GM19467 (cell line): Measurements from ENCODE around the gene HIVEP1.
"Not testable (repeated sequence)": the region's sequence is repeated elsewhere in the genome, so short reads cannot be mapped to it uniquely, and the experiment has no call there.

ENCODE experiments used
- ATAC-seq: cut with Tn5 transposase; IDR thresholded peaks from one replicate; pipeline ENCODE4 v1.9.1; 2021; ENCODE audit warnings: mild to moderate bottlenecking, moderate library complexity; ENCODE audit not compliant: unreplicated experiment

HIVEP1 gene

DNA sequence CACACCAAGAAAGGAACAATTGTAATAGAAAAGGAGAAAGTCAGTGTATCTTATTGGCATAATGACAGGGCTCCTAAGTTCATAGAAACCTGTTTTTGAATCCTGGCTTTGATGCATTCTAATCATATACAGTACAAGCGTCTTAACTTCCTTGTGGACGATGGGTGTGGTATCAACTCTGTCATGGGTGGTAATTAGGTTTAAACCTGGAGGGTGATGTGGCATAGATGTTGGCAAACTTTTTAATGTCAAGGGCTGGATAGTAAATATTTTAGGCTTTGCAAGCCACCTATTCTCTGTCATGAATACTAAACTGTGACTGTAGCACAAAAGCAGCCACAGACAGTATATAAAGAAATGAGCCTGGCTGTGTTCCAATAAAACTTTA lies 139.3 kb downstream of the HIVEP1 start:
- ATAC-seq, result no peak

DNA sequence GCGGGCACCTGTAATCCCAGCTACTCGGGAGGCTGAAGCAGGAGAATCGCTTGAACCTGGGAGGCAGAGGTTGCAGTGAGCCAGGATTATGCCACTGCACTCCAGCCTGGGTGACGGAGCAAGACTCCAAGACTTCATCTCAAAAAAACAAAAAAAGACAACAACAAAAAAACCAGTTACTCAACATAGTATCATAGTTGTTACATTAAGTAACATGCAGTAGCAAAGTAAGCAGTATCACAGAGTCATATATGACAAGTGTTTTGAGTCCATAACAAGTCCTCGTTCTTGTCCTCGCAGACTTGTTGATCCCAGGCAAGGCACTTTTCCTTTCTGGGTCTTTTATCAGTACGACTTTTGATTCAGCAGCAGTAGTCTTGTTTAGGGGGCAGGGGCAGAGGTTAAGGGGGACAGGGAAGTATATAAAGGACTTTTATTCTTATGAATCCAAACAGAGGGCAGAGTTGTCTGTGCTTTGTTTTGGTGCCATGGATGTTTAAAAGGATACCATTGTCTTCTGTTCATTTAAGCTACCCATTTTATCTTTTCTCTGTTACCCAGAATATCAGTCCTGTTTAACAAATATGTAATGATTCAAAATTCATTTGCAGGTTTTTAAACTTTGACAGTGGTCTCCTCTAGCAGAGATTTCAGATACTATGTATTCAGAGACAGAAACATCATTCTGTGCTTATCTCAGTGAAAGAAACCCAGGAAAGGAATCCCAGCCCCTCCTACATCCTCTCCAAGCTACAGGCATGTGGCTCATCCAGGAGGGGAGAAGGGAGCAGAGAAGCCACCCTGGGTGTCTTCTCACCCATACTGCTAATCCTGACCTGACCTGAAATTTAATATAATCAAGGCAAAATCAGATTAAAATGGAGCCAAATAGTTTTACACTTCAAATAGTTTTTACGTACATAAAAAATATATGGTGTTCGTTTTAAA lies 140.2 kb downstream of the HIVEP1 start:
- ATAC-seq, result no peak

DNA sequence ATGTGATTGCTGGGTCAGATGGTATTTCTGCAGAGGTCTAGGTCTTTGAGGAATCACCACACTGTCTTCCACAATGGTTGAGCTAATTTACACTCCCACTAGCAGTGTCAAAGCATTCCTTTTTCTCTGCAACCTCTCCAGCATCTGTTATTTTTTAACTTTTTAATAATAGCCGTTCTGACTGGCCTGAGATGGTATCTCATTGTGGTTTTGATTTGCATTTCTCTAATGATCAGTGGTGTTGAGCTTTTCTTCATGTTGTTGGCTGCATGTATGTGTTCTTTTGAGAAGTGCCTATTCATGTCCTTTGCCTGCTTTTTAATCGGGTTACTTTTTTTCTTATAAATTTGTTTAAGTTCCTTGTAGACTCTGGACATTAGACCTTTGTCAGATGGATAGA lies 143.7 kb downstream of the HIVEP1 start:
- ATAC-seq, result not testable (repeated sequence)

DNA sequence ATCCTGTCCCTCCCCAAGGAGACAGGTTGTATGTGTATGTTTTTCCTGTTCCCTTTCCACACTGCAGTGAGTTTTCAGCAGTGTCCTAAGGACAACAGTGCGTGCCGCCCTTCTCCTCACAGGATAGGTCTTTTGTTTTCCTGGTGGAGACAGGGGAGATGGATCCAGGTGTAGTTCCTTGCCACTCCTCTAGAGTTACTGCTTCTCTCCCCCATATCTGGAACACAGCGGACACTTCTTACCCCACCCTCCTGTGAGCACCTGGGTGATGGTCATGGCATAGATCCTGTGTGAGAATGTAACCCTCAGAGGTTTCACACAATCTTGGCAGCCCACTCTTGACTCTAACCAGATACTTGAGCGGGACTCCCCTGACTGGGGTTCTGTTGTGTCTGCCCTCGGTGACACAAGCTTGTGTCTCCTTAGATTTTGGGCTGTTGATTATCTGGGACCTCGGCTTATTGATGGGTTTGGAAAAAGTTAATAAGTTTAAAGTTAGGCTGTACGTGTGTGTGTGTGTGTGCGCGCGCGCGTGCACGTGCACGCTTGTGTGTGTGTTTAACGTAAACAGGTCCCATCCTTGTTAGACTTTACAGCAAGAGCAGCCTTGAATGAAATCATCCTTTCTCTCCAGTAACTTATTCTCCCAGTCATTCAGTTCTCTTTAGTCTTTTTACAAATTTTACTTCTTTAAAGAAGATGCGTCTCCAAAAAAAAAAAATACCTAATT lies 146.7 kb downstream of the HIVEP1 start:
- no peak for ATAC-seq

DNA sequence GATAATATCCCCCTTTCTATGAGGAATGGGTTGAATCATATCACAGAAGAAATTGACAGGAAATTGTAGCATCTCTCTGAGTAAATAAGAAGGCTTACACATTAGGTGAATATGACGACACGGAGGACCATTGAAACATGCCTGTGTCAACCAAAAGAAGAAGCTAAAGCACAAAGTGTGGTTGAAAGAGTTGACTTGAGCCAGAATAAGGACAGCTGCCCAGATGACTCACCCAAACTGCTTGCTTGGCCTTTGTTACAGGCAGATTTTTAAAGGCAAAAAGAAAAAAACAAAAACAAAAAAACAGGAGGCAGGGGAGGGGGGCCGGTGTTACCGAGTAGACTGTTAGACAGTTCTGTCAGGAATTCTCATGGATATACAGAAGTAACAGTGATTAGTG lies 148.2 kb downstream of the HIVEP1 start:
- no peak for ATAC-seq

DNA sequence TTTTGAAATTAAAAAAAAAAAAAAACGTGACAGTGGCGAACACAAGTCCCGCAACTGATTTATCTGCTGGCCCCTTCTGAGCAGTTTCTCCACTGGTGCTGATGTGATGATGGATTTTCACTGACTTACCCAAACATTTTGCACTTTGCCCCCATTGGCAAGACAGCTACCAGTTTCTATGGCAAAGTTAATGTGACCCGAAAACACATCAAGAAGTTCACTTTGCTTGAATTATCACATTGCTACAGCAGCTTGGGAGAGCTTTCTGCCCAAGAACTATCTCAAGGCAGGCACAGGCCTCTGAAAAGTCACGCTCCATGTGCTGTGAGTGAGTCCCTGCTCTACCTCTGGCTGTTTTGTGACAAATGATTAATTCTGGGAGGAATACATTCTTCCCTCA lies 150.1 kb downstream of the HIVEP1 start:
- no peak for ATAC-seq

DNA sequence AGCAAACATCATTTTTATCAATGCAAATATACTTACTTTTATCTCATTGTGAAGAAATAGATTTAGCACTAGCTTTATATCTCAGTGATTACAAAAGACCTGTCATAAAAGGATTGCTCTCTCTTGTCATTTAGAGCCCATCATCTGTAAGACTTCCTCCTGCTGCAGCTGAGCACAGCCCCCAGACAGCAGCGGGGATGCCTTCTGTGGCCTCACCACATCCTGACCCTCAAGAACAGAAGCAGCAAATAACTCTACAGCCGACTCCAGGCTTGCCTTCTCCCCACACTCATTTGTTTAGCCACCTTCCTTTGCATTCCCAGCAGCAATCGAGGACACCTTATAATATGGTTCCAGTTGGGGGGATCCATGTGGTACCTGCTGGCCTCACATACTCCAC lies 151.0 kb downstream of the HIVEP1 start:
- peak; percentile 75 for ATAC-seq

DNA sequence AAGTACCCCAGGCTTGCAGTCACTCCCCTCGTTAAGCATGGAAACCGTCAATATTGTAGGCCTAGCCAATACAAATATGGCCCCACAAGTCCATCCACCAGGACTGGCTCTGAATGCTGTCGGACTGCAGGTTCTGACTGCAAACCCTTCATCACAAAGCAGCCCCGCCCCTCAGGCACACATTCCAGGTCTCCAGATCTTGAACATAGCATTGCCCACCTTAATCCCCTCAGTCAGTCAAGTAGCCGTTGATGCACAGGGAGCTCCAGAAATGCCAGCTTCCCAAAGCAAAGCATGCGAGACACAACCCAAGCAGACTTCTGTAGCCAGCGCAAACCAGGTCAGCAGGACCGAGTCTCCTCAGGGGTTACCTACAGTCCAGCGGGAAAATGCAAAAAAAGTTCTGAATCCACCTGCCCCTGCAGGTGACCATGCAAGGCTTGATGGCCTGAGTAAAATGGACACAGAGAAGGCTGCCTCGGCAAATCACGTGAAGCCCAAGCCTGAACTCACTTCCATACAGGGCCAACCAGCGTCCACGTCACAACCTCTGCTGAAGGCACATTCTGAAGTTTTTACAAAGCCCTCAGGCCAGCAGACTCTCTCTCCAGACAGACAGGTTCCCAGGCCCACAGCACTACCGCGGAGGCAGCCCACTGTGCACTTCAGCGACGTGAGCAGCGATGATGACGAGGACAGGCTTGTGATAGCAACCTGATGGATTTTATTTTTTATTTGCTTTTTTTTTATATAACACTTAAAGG lies 151.8 kb downstream of the HIVEP1 start:
- no peak for ATAC-seq

DNA sequence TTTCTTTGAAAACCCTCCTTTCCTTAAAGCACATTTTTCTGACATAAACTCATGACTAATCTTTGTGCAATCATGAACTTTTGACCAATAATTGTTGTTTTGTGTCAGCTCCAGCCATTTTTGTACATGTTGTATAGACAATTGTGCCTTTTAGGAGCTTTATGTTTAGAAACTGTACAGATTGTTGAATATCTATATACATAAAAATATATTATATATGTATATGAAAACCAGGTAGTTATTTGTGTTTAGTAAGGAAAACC lies 152.3 kb downstream of the HIVEP1 start:
- ATAC-seq, result no peak

DNA sequence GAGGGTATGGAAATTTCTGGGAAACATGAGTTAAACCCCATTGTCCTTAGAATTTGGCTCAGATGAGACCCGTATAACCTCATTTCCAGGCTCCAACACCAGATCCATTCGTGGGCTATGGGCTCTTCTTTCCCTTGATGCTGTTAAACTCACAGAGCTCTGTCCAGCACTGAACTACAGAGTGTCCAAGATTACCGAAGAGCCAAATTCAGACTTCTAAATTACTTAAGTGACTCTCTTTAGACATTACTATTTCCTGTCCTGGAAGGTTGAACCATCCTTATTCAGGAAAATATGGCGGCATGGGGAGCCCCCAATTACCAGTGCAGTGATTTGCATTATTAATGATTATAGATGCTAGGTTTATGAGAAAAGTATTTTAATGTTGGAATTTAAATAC lies 153.2 kb downstream of the HIVEP1 start:
- ATAC-seq, result no peak

DNA sequence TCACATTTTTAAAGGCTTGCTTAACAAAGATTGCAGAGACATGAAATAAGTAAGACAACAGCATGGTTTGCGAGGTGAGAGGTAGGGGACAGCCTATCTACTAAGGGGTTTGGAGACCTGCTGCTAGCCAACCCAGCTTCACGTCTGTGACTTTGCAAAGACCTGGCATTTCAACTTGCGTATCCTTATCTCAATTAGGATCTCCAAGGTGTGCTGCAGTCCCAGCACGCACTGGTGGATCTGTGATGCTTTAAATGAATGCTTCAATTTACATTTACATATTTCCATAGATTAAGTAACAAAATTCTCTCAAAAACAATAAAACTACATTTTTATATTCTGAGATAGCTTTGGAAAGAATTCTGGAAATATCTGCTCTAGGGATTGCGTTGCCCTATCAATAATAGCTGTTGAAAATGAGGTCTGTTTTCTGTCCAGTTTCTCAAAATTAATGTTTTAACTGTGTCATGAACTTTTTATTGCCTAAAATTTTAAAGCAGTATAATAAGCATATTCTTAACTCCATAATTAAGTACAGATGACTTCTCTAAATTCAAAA lies 153.7 kb downstream of the HIVEP1 start:
- no peak for ATAC-seq

DNA sequence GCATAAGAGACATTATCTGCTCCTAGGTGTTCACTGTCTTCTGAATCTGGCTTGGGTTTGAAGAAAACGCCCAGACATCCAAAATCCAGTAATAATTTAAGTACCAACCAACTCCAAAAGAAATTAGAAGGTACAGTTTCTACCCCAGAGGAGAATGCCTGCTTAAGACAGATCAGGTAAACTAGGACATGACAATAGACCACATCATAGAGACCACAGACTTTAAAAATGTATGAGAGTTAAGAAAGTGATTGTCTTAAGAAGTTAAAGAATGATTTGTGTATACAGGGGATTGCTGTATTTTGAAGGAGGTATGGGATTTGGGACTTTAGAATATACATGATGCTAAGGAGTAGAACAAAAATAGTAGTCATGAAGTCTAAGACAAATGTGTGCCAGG lies 157.3 kb downstream of the HIVEP1 start:
- ATAC-seq, result no peak

DNA sequence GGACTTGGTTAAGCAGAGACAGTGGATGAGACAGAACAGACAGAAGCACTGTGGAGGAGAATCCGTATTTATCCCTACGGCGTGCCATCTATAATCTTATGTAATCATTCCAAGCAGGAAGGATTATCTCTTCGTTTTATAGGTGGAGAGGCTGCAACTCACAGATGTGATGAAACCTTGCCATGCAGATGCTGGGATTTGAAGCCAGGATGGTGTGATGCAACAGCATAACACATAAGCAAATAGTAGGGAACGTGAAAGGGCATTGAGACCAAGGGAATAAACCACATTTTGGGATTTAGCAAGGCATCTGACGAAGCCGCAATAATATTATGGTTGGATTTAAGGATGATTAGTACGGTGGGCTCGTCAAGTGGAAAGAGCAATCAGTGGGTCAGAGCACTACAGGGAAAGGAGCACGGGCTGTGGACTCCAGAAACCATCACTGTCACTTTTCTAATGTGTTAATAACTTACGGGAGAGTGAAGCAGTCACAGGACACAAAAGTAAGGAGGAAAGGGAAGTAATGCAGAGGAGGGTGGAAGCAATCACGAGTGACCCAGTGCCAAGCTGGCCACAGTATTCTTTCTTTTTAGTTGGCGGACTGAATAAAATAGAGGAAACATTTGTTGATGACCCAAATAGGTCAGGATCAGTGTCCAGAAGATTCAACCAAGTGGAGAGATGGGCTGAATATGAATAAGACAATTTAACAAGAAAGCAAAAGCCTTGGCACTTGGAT lies 158.4 kb downstream of the HIVEP1 start:
- ATAC-seq, result no peak

DNA sequence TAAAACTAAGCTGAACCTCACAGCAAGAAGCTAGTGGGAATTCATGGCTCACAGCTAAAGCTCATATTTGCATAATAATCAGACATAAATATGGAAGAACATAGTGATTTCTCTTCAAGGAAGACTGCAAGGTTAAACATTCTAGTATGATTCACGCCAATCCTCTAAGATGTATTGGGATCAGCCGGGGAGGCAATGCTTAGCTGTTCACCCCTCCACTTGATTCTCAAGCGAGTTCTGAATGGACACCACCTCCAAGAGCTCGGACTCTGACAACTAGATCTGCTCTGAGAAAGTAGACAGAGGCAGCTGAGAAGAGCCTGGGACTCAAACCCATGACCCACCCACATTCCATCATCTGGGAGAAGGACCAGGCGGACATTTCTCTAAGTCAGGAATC lies 159.6 kb downstream of the HIVEP1 start:
- ATAC-seq, result no peak

DNA sequence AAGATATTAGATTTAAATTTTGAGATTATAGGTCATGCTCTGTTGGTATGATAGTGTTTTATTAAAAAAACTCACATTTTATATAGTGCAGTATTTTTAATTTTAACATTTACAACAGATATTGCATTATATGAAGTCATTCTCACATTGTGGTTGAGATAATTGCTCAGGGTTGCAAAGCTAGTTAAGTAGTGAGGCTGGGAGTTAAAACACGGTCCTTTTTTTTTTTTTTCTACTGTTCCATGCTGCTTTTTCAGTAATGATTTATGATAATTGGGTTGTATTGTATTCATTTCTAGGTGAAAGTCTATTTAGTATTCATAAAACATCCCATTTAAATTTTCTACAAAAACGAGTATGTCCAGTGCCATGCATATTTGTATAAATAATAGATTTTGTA lies 160.5 kb downstream of the HIVEP1 start:
- ATAC-seq, result no peak

DNA sequence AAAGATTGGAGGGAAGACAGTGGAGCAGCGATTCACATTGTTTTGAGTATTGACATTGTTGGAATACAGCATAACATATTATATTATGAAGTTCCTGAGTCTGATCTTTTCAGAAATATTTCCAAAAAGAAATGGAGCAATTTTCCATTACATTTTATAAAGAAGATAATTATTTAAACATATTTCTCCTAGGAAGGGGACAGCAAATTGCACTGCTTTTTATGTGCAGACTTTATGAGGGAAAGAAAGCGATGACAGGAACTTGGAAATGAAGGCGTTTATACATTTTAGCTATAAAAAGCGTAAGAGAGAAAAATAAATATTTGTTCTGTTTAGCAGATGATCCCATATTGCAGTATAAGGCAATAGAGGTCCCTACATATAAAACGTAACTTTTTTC lies 161.1 kb downstream of the HIVEP1 start:
- ATAC-seq, result no peak

DNA sequence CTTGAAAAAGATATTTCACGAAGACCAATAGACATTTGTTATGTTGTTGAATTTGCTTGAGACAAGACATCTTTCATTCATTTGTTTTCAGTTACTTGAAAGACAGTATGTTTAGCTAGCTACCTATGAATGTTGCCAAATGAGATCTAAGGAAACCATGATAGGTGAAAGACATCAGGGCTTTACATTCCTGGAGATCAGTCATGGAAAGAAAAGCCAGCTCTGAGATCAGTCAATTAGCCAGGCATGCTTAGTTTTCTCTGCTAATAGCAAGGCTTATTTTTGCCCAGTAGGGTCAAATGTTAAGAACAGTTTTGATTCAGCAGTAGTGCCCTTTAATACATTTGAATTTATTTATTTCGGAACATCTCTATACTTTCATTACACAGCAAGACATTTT lies 161.5 kb downstream of the HIVEP1 start:
- ATAC-seq, result no peak

DNA sequence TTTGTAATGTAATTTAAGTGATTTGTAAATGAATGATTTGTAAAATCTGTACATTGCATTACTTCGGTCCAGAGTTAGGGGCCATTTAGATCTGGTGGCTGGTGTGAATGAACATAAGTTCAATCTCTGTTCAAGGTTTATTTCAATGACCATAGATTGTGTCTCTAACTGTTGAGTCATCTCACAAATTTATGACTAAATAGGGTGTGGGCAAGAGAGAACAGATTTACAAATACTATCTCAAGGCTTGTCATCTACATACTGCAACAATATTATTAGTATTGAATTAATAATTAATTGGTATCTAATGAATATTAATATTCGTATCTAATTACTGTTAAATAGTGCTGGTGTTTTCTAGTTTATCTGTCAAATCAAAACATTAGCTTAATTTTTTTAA lies 162.8 kb downstream of the HIVEP1 start:
- no peak for ATAC-seq

DNA sequence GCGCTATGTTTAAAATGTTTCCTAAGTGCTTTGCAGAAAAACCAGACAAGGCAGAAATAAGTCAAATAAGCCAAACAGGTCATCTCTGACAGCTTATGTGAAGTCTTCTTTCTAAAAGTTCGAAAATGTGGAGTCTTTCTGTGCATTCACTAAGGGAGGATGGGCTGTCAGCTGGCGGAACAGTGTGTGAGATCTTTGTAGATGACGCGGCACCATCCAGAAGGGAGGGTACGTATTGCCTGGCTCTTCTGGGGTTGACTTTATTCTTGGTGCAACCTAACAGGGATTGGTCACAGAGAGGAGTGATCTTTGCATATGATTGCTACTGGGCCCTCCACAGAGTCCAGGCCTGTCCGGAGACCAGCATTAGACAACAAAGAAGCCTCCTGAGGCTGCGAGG lies 163.5 kb downstream of the HIVEP1 start:
- no peak for ATAC-seq

DNA sequence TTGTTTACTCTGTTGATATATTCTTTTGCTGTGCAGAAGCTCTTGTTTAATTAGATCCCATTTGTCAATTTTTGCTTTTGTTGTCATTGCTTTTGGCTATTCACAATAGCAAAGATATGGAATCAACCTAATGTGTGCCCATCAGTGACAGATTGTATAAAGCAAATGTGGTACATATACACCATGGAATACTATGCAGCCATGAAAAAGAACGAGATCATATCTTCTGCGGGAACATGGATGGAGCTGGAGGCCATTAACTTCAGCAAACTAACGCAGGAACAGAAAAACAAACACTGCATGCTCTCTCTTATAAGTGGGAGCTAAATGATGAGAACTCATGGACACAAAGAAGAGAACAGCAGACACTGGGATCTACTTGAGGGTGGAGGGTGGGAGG lies 164.7 kb downstream of the HIVEP1 start:
- not testable (repeated sequence) for ATAC-seq

DNA sequence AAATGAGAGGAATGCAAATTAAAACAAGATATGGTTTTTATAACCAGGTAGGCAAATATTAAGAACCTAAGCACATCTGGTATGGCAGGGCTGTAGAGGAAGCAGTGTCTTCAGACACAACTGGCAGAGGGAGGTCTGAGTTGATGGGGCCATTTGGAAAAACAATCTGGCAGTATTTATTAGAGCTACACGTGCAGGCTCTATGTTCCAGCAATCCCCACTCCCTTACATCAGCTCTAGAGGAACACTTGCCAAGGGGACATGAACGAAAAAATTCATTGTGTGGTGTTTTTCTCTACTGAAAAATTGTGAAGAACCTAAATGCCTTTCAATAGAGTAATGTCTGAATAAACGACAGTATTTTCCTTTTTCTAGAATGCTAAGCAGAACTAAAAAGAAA lies 166.4 kb downstream of the HIVEP1 start:
- ATAC-seq, result no peak
